H9 (cell line): ENCODE data around the gene NDUFA11. TPM values are rescaled to one million over a fixed set of nuclear protein-coding genes. Genes with fewer than 3 reads are reported as not detected.

Experiments
- DNase-seq: peaks from one replicate; pipeline ENCODE4 v3.0.0-alpha.2; 2017
- H2AFZ ChIP-seq: one replicate; pipeline ENCODE4 v1.6.1; 2013; ENCODE audit warnings: mild to moderate bottlenecking, low read length, control low read depth, moderate library complexity
- H2AK5ac ChIP-seq: 2 replicates; pipeline ENCODE4 v1.6.1; 2013; ENCODE audit warnings: low read length, control low read depth, mixed read lengths; ENCODE audit not compliant: insufficient read length
- H2BK120ac ChIP-seq: one replicate; pipeline ENCODE4 v1.6.1; 2013; ENCODE audit warnings: low read depth, mild to moderate bottlenecking, low read length, control low read depth, inconsistent platforms; ENCODE audit not compliant: poor library complexity, severe bottlenecking
- H2BK12ac ChIP-seq: 2 replicates; pipeline ENCODE4 v1.6.1; 2013; ENCODE audit warnings: low read length, control low read depth, mixed read lengths, low read depth; ENCODE audit not compliant: insufficient read length
- H2BK15ac ChIP-seq: 2 replicates; pipeline ENCODE4 v1.6.1; 2013; ENCODE audit warnings: low read depth, low read length, control low read depth
- H2BK20ac ChIP-seq: one replicate; pipeline ENCODE4 v1.6.1; 2013; ENCODE audit warnings: low read depth, mild to moderate bottlenecking, low read length, control low read depth, inconsistent platforms; ENCODE audit not compliant: poor library complexity, severe bottlenecking
- H2BK5ac ChIP-seq: 2 replicates; pipeline ENCODE4 v1.6.1; 2013; ENCODE audit warnings: low read length, control low read depth, mixed read lengths; ENCODE audit not compliant: insufficient read length
- H3K14ac ChIP-seq: 2 replicates; pipeline ENCODE4 v1.6.1; 2013; ENCODE audit warnings: low read length, control low read depth; ENCODE audit not compliant: insufficient read depth
- H3K18ac ChIP-seq: 2 replicates; pipeline ENCODE4 v1.6.1; 2013; ENCODE audit warnings: low read depth, mild to moderate bottlenecking, mixed read lengths, low read length, control low read depth; ENCODE audit not compliant: insufficient read length
- H3K23ac ChIP-seq: 2 replicates; pipeline ENCODE4 v1.6.1; 2013; ENCODE audit warnings: low read length, control low read depth, mixed read lengths, low read depth; ENCODE audit not compliant: insufficient read length
- H3K23me2 ChIP-seq: 2 replicates; pipeline ENCODE4 v1.6.1; 2013; ENCODE audit warnings: low read depth, mild to moderate bottlenecking, mixed read lengths, low read length, control low read depth; ENCODE audit not compliant: insufficient read length, poor library complexity, severe bottlenecking
- H3K27ac ChIP-seq: 2 replicates; pipeline ENCODE4 v1.5.1; 2013; ENCODE audit warnings: low read length, control low read depth, mixed read lengths, low read depth; ENCODE audit not compliant: insufficient read length
- H3K27me3 ChIP-seq: 2 replicates; pipeline ENCODE4 v1.6.1; 2013; ENCODE audit warnings: low read length, control low read depth, inconsistent platforms; ENCODE audit not compliant: insufficient read depth
- H3K4ac ChIP-seq: 2 replicates; pipeline ENCODE4 v1.6.1; 2013; ENCODE audit warnings: low read depth, mild to moderate bottlenecking, control low read depth, inconsistent platforms, low read length, moderate library complexity
- H3K4me1 ChIP-seq: 2 replicates; pipeline ENCODE4 v1.6.1; 2013; ENCODE audit warnings: low read length, control low read depth, inconsistent platforms; ENCODE audit not compliant: insufficient read depth
- H3K4me2 ChIP-seq: 2 replicates; pipeline ENCODE4 v1.6.1; 2013; ENCODE audit warnings: low read length, control low read depth, mixed read lengths; ENCODE audit not compliant: insufficient read length, insufficient read depth
- H3K56ac ChIP-seq: 2 replicates; pipeline ENCODE4 v1.6.1; 2013; ENCODE audit warnings: low read depth, mild to moderate bottlenecking, mixed read lengths, low read length, control low read depth; ENCODE audit not compliant: insufficient read length
- H3K79me1 ChIP-seq: 2 replicates; pipeline ENCODE4 v1.6.1; 2013; ENCODE audit warnings: low read depth, mild to moderate bottlenecking, moderate library complexity, low read length, control low read depth, inconsistent platforms; ENCODE audit not compliant: insufficient read depth, poor library complexity, severe bottlenecking
- H3K79me2 ChIP-seq: 2 replicates; pipeline ENCODE4 v1.6.1; 2013; ENCODE audit warnings: low read length, control low read depth, inconsistent platforms; ENCODE audit not compliant: insufficient read depth
- H3K9ac ChIP-seq: 2 replicates; pipeline ENCODE4 v1.6.1; 2013; ENCODE audit warnings: low read length, control low read depth, mixed read lengths; ENCODE audit not compliant: insufficient read length; ENCODE audit errors: extremely low read depth
- H3K9me3 ChIP-seq: one replicate; pipeline ENCODE4 v1.6.1; 2013; ENCODE audit warnings: low read depth, low read length, inconsistent platforms; ENCODE audit not compliant: control insufficient read depth
- H3T11ph ChIP-seq: one replicate; pipeline ENCODE4 v1.6.1; 2013; ENCODE audit warnings: mild to moderate bottlenecking, low read length, control low read depth, inconsistent platforms
- H4K20me1 ChIP-seq: one replicate; pipeline ENCODE4 v1.6.1; 2013; ENCODE audit not compliant: control insufficient read depth, insufficient read length, insufficient read depth
- H4K5ac ChIP-seq: 2 replicates; pipeline ENCODE4 v1.6.1; 2013; ENCODE audit warnings: low read depth, mild to moderate bottlenecking, mixed read lengths, low read length, control low read depth; ENCODE audit not compliant: insufficient read length
- H4K8ac ChIP-seq: replicated peaks from 2 replicates; pipeline ENCODE4 v1.6.1; 2013; ENCODE audit warnings: low read length, control low read depth, mixed read lengths, low read depth; ENCODE audit not compliant: insufficient read length
- H4K91ac ChIP-seq: 2 replicates; pipeline ENCODE4 v1.6.1; 2013; ENCODE audit warnings: low read depth, mild to moderate bottlenecking, moderate library complexity, mixed read lengths, low read length, control low read depth; ENCODE audit not compliant: insufficient read length
- H3K27ac Mint-ChIP-seq, 3 experiments: 2 replicates in 2 of 3; 3 replicates in 1 of 3; pipeline ENCODE4 v1.8.0; 2020 to 2021; ENCODE audit warnings: mixed read lengths in 3 of 3, mild to moderate bottlenecking in 1 of 3, moderate library complexity in 1 of 3
- H3K27me3 Mint-ChIP-seq: 2 replicates; pipeline ENCODE4 v1.8.0; 2021; ENCODE audit warnings: low read depth, mild to moderate bottlenecking, moderate library complexity, mixed read lengths
- H3K36me3 Mint-ChIP-seq, 3 experiments: 2 replicates in 2 of 3; 3 replicates in 1 of 3; pipeline ENCODE4 v1.8.0; 2020 to 2021; ENCODE audit warnings: low read depth in 3 of 3, mixed read lengths in 3 of 3; ENCODE audit not compliant: insufficient read depth in 1 of 3
- H3K4me1 Mint-ChIP-seq, 2 experiments: 2 replicates each; pipeline ENCODE4 v1.8.0; 2020; ENCODE audit warnings: mixed read lengths in 2 of 2
- H3K4me3 Mint-ChIP-seq, 2 experiments: 2 replicates in 1 of 2; 3 replicates in 1 of 2; pipeline ENCODE4 v1.8.0; 2020 to 2021; ENCODE audit warnings: mild to moderate bottlenecking in 2 of 2, mixed read lengths in 2 of 2, moderate library complexity in 1 of 2
- H3K9me3 Mint-ChIP-seq, 2 experiments: 2 replicates in 1 of 2; 3 replicates in 1 of 2; pipeline ENCODE4 v1.8.0; 2020; ENCODE audit warnings: mild to moderate bottlenecking in 2 of 2, mixed read lengths in 2 of 2, moderate library complexity in 1 of 2
- WGBS: extraction: QIAGEN DNeasy Blood & Tissue Kit; methylation state at CpG from one replicate; pipeline ENCODE4 v1.1.7; 2013; ENCODE audit warnings: missing lambda C conversion rate, low lambda C conversion rate, mixed read lengths; ENCODE audit not compliant: insufficient read length; ENCODE audit errors: extremely low coverage; 5-methylcytosine and 5-hydroxymethylcytosine counted together
- total RNA-seq: library from RNA; stranded (reverse); gene quantifications from 2 replicates; pipeline ENCODE4 v1.2.1, GENCODE V29; 2021
- TF ChIP-seq, protein P1 (sequence below): fragments of 200-600 bp; sonication (generic); conservative IDR thresholded peaks from 3 replicates; pipeline ENCODE4 v1.8.0; 2021; ENCODE audit warnings: antibody characterized with exemption, mild to moderate bottlenecking

NDUFA11 gene
- total RNA-seq, 1 experiment from 2014 or later: 282 TPM

DNA sequence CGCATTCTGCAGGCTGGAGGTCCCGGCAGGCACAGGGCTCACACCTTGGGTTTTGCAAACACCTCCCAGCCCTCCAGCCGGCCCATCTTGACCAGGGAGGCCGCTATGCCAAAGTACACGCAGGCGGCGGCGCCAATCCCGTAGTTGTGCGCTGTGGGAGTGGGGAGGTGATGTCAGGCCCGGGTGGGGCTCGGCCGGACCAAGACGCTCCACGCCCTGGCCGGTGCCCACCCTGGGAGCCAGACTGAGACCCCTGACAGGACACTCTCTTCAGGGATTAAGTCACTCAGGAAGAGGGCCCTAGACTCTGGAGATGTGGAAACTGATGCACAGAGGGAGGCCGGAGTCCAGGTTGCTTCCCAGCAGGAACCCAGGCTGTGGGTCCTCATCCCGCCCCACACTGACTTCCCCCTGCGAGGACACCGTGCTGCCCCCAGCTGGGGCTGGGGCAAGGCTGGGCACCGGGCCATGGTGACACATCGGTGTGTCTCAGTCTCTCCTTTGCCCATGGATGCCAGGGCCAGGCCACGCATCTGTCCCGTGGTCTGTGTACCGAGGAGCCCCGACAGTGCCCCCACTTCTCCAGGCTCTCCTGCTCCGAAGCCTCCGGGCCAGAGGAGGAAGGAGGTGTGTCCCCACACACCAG, 8.8 kb downstream of the NDUFA11 start:
- H3K27me3 Mint-ChIP-seq: peaks cover 20% of the 10 kb centered on the region
- Histone ChIP-seq H3K4me1 (no peaks in the 10 kb centered on the region; the same call in 1 of the 2 replicates), H4K5ac (no peak overlapping the region), H2BK15ac (no peak overlapping the region), H3K4me2 (no peak overlapping the region), H2AK5ac (no peak overlapping the region), H3K79me1 (no peaks in the 10 kb centered on the region), H4K8ac (no peak overlapping the region), H3K79me2 (peaks cover 2% of the 10 kb centered on the region; the same call in 1 of the 2 replicates), H2BK12ac (no peak overlapping the region), H3K4ac (no peak overlapping the region), H3K27me3 (no peaks in the 10 kb centered on the region), H3K56ac (no peak overlapping the region), H3K27ac (no peak overlapping the region), H3K18ac (no peak overlapping the region), H3K9ac (no peak overlapping the region), H3K23ac (no peak overlapping the region), H2BK120ac (no peak overlapping the region), H3T11ph (no peak overlapping the region), H3K14ac (no peak overlapping the region), H4K91ac (no peak overlapping the region), H2BK5ac (no peak overlapping the region), H4K20me1 (no peaks in the 10 kb centered on the region), H2BK20ac (no peak overlapping the region), H3K9me3 (no peaks in the 10 kb centered on the region), H2AFZ (no peak overlapping the region), H3K23me2 (no peaks in the 10 kb centered on the region)
- peaks cover 4 to 9% of the 10 kb centered on the region in 2 experiments for H3K4me1 Mint-ChIP-seq
- no peak for DNase-seq
- no peak overlapping the region for H3K4me3 Mint-ChIP-seq
- no peak overlapping the region for H3K27ac Mint-ChIP-seq
- no CpG with 5 or more reads among the region's 28 CpGs for WGBS
- TF ChIP-seq, protein P1, sequence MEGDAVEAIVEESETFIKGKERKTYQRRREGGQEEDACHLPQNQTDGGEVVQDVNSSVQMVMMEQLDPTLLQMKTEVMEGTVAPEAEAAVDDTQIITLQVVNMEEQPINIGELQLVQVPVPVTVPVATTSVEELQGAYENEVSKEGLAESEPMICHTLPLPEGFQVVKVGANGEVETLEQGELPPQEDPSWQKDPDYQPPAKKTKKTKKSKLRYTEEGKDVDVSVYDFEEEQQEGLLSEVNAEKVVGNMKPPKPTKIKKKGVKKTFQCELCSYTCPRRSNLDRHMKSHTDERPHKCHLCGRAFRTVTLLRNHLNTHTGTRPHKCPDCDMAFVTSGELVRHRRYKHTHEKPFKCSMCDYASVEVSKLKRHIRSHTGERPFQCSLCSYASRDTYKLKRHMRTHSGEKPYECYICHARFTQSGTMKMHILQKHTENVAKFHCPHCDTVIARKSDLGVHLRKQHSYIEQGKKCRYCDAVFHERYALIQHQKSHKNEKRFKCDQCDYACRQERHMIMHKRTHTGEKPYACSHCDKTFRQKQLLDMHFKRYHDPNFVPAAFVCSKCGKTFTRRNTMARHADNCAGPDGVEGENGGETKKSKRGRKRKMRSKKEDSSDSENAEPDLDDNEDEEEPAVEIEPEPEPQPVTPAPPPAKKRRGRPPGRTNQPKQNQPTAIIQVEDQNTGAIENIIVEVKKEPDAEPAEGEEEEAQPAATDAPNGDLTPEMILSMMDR: no peak
- peaks cover 4 to 12% (median 8%) of the 10 kb centered on the region in 3 experiments; a peak in 6 of 7 replicates for H3K36me3 Mint-ChIP-seq
- no peaks in the 10 kb centered on the region for H3K9me3 Mint-ChIP-seq
